ENCODE measurements around the gene WNT2.
"Not testable (repeated sequence)": the region's sequence is repeated elsewhere in the genome, so short reads cannot be mapped to it uniquely, and the experiment has no call there.

Gene WNT2

GRCh38 chr7:117250801-117251200 lies 72.1 kb downstream of the WNT2 start:
- no peak for DNase-seq

GRCh38 chr7:117250245-117250644 lies 72.6 kb downstream of the WNT2 start:
- DNase-seq = no peak

GRCh38 chr7:117249696-117250095 lies 73.2 kb downstream of the WNT2 start:
- DNase-seq = no peak

GRCh38 chr7:117248829-117249228 lies 74.0 kb downstream of the WNT2 start:
- DNase-seq = no peak

GRCh38 chr7:117247809-117248208 lies 75.0 kb downstream of the WNT2 start:
- DNase-seq = no peak

- DNase-seq = not testable (repeated sequence)
These were observed 77.2 kb downstream of the WNT2 start for GRCh38 chr7:117245703-117246102.

GRCh38 chr7:117243390-117243789 lies 79.5 kb downstream of the WNT2 start:
- no peak for DNase-seq

- DNase-seq = no peak
These were observed 81.8 kb downstream of the WNT2 start for GRCh38 chr7:117241088-117241487.

- no peak for DNase-seq
These were observed 83.9 kb downstream of the WNT2 start for GRCh38 chr7:117238937-117239336.

- no peak for DNase-seq
These were observed 84.4 kb downstream of the WNT2 start for GRCh38 chr7:117238472-117238871.

- no peak for DNase-seq
These were observed 85.2 kb downstream of the WNT2 start for GRCh38 chr7:117237646-117238045.

- DNase-seq = no peak
These were observed 91.9 kb downstream of the WNT2 start for GRCh38 chr7:117231047-117231359.

GRCh38 chr7:117230276-117231046 lies 92.4 kb downstream of the WNT2 start:
- no peak for DNase-seq

GRCh38 chr7:117229350-117229749 lies 93.5 kb downstream of the WNT2 start:
- DNase-seq = no peak

- DNase-seq = no peak
These were observed 95.8 kb downstream of the WNT2 start for GRCh38 chr7:117227091-117227490.

GRCh38 chr7:117225536-117225935 lies 97.3 kb downstream of the WNT2 start:
- no peak for DNase-seq

Data from CD4-positive, alpha-beta T cell treated with Interleukin-1 beta for 1 hour (primary cell).